NT2/D1 (cell line): ENCODE measurements around the gene MBD3L4.

Experiments
- YY1 ChIP-seq: IDR thresholded peaks from 2 replicates; pipeline ENCODE4 v1.6.1; 2011; ENCODE audit not compliant: insufficient read length, insufficient read depth
- ZNF274 ChIP-seq: IDR thresholded peaks from 2 replicates; pipeline ENCODE4 v1.6.1; 2011; ENCODE audit warnings: mild to moderate bottlenecking, low read depth, low read length

DNA sequence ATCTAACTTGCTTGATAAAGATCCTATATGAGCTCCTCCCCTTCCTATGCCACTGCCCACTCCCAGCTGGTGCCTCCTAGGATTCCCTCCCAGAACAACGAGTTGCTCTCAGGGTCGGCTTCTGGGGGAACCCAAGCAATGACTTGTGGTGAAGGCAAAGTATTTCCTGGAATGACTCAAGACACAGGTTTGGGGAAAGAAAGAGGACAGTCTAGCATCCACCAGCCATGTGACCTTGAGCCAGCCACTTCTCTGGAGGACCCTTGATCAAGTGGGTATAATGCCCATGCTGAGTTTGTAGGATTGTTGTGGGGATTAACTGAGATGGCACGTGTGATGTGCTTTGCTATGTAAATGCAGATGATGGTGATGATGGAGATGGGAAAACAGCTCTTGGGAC lies 51.7 kb downstream of the MBD3L4 start:
- TF ChIP-seq YY1 (no peak), ZNF274 (no peak)
